ENCODE results near the gene FRMD3.

The FRMD3 gene

DNA sequence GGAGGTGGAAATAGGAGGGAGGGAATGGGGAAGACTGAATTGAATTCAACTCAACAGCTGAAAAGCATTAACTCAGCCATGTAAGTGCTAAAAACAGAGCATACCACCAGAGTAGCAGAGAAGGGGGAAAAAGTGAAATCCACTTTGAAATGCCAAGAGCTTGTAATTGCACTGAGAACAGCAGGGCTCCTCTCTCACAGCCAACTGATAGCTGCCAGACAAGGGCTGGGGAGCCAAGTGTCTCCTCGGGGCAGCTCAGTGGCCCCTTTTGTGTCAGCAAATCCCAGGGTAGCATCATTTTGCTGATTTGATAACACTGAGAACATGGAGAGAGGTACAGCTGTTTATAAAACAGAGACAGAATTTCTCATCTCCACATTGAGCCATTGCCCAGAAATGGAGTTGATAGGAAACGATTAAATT is 182.5 kb downstream of the FRMD3 start:
- H3K27me3 ChIP-seq (ENCODE audit: control insufficient read depth in 3 of 3, insufficient read depth in 3 of 3, low read depth in 1 of 3, low read length in 3 of 3): no peaks in the 10 kb centered on the region
- no peak overlapping the region for H2BK120ac ChIP-seq (ENCODE audit: low read depth, low read length)
- H2AK5ac ChIP-seq (ENCODE audit: low read depth, low read length): no peak overlapping the region
- no peak overlapping the region for H2BK15ac ChIP-seq (ENCODE audit: low read length)
- H3K18ac ChIP-seq (ENCODE audit: low read length): no peak overlapping the region
- no peak overlapping the region for H2BK12ac ChIP-seq (ENCODE audit: low read length)
- no peak overlapping the region for H3K23ac ChIP-seq (ENCODE audit: low read depth, low read length, poor library complexity)
- WGBS, 2 donors (ENCODE audit: extremely low coverage in 2 of 2, insufficient read length in 2 of 2, insufficient replicate concordance in 1 of 2): no CpG with 5 or more reads among the region's 2 CpGs
- no peaks in the 10 kb centered on the region for H3K4me1 ChIP-seq (ENCODE audit: control insufficient read depth in 2 of 2, insufficient read depth in 1 of 2, low read depth in 1 of 2, low read length in 2 of 2)
- no peak overlapping the region for H3K4me3 ChIP-seq (ENCODE audit: low read length in 2 of 2)
- no peak overlapping the region for H3K4ac ChIP-seq (ENCODE audit: low read length)
- H3K36me3 ChIP-seq (replicated peaks in 1 of 2; ENCODE audit: control insufficient read depth in 2 of 2, insufficient read depth in 2 of 2, low read length in 2 of 2): no peaks in the 10 kb centered on the region
- no peaks in the 10 kb centered on the region for H3K79me1 ChIP-seq (ENCODE audit: low read depth, low read length)
- H3K14ac ChIP-seq (ENCODE audit: low read length): no peak overlapping the region
- H2BK5ac ChIP-seq (ENCODE audit: low read length): no peak overlapping the region
- DNase-seq (ENCODE audit: low spot score): no peak
- H4K91ac ChIP-seq (ENCODE audit: low read depth, low read length, poor library complexity): no peak overlapping the region
- no peak overlapping the region for H3K4me2 ChIP-seq (ENCODE audit: insufficient read depth, low read length, poor library complexity, severe bottlenecking)
- H3K27ac ChIP-seq (replicated peaks; ENCODE audit: low read length): no peak overlapping the region
- H3K9ac ChIP-seq (ENCODE audit: low read depth, low read length, poor library complexity): no peak overlapping the region
- H2AFZ ChIP-seq (ENCODE audit: low read length): no peak overlapping the region
- no peak overlapping the region for H4K8ac ChIP-seq (ENCODE audit: low read depth, low read length)
- H3K9me3 ChIP-seq (replicated peaks in 1 of 2; ENCODE audit: control insufficient read depth in 2 of 2, insufficient read depth in 1 of 2, low read depth in 1 of 2, low read length in 2 of 2): no peaks in the 10 kb centered on the region

GRCh38 chr9:83355024-83355444 is 183.2 kb downstream of the FRMD3 start:
- no peaks in the 10 kb centered on the region for H3K36me3 ChIP-seq (replicated peaks in 1 of 2; ENCODE audit: control insufficient read depth in 2 of 2, insufficient read depth in 2 of 2, low read length in 2 of 2)
- H3K18ac ChIP-seq (ENCODE audit: low read length): no peak overlapping the region
- no peak overlapping the region for H2AK5ac ChIP-seq (ENCODE audit: low read depth, low read length)
- no peak overlapping the region for H3K9ac ChIP-seq (ENCODE audit: low read depth, low read length, poor library complexity)
- H4K8ac ChIP-seq (ENCODE audit: low read depth, low read length): no peak overlapping the region
- no peak overlapping the region for H3K14ac ChIP-seq (ENCODE audit: low read length)
- H4K91ac ChIP-seq (ENCODE audit: low read depth, low read length, poor library complexity): no peak overlapping the region
- H3K4me2 ChIP-seq (ENCODE audit: insufficient read depth, low read length, poor library complexity, severe bottlenecking): no peak overlapping the region
- no peak overlapping the region for H2BK15ac ChIP-seq (ENCODE audit: low read length)
- no peaks in the 10 kb centered on the region for H3K27me3 ChIP-seq (ENCODE audit: control insufficient read depth in 3 of 3, insufficient read depth in 3 of 3, low read depth in 1 of 3, low read length in 3 of 3)
- WGBS, 2 donors (ENCODE audit: extremely low coverage in 2 of 2, insufficient read length in 2 of 2, insufficient replicate concordance in 1 of 2): no CpG with 5 or more reads among the region's 4 CpGs
- H3K4me1 ChIP-seq (ENCODE audit: control insufficient read depth in 2 of 2, insufficient read depth in 1 of 2, low read depth in 1 of 2, low read length in 2 of 2): no peaks in the 10 kb centered on the region
- no peak for DNase-seq (ENCODE audit: low spot score)
- H2BK120ac ChIP-seq (ENCODE audit: low read depth, low read length): no peak overlapping the region
- no peak overlapping the region for H3K23ac ChIP-seq (ENCODE audit: low read depth, low read length, poor library complexity)
- H3K9me3 ChIP-seq (replicated peaks in 1 of 2; ENCODE audit: control insufficient read depth in 2 of 2, insufficient read depth in 1 of 2, low read depth in 1 of 2, low read length in 2 of 2): no peaks in the 10 kb centered on the region
- H3K27ac ChIP-seq (replicated peaks; ENCODE audit: low read length): no peak overlapping the region
- H3K79me1 ChIP-seq (ENCODE audit: low read depth, low read length): no peaks in the 10 kb centered on the region
- no peak overlapping the region for H2BK5ac ChIP-seq (ENCODE audit: low read length)
- no peak overlapping the region for H2BK12ac ChIP-seq (ENCODE audit: low read length)
- no peak overlapping the region for H2AFZ ChIP-seq (ENCODE audit: low read length)
- no peak overlapping the region for H3K4ac ChIP-seq (ENCODE audit: low read length)
- H3K4me3 ChIP-seq (ENCODE audit: low read length in 2 of 2): no peak overlapping the region

DNA sequence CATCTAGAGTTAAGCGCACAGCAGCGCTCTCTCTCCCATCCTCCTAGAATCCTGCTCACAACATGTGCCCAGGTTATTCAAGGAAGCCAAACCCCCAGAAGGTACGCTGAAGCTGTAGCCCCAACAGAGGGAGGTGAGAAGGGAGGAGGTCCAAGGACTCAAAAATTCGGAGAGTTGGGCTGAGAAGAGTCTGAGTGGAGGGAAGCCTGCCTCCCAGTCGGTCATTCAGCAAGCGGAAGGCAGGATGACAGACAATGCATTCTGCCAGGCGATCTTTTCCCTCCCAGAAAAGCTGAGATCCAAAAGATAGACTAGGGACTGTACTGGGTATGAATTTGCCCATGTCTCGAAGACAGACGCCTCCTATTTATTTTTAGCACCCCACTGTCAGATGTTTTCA is 189.2 kb downstream of the FRMD3 start:
- Histone ChIP-seq H4K91ac (ENCODE audit: low read depth, low read length, poor library complexity) (no peak overlapping the region), H3K4me3 (ENCODE audit: low read length in 2 of 2) (no peak overlapping the region), H3K79me1 (ENCODE audit: low read depth, low read length) (no peaks in the 10 kb centered on the region), H2BK12ac (ENCODE audit: low read length) (no peak overlapping the region), H3K14ac (ENCODE audit: low read length) (no peak overlapping the region), H3K4me2 (ENCODE audit: insufficient read depth, low read length, poor library complexity, severe bottlenecking) (no peak overlapping the region), H3K27ac (replicated peaks; ENCODE audit: low read length) (no peak overlapping the region), H3K4me1 (ENCODE audit: control insufficient read depth in 2 of 2, insufficient read depth in 1 of 2, low read depth in 1 of 2, low read length in 2 of 2) (no peaks in the 10 kb centered on the region), H3K36me3 (replicated peaks in 1 of 2; ENCODE audit: control insufficient read depth in 2 of 2, insufficient read depth in 2 of 2, low read length in 2 of 2) (no peaks in the 10 kb centered on the region), H2AK5ac (ENCODE audit: low read depth, low read length) (no peak overlapping the region), H3K18ac (ENCODE audit: low read length) (no peak overlapping the region), H3K23ac (ENCODE audit: low read depth, low read length, poor library complexity) (no peak overlapping the region), H3K4ac (ENCODE audit: low read length) (no peak overlapping the region), H2BK120ac (ENCODE audit: low read depth, low read length) (no peak overlapping the region), H2BK5ac (ENCODE audit: low read length) (no peak overlapping the region), H2AFZ (ENCODE audit: low read length) (no peak overlapping the region), H3K9me3 (replicated peaks in 1 of 2; ENCODE audit: control insufficient read depth in 2 of 2, insufficient read depth in 1 of 2, low read depth in 1 of 2, low read length in 2 of 2) (no peaks in the 10 kb centered on the region), H4K8ac (ENCODE audit: low read depth, low read length) (no peak overlapping the region), H3K9ac (ENCODE audit: low read depth, low read length, poor library complexity) (no peak overlapping the region), H2BK15ac (ENCODE audit: low read length) (no peak overlapping the region), H3K27me3 (ENCODE audit: control insufficient read depth in 3 of 3, insufficient read depth in 3 of 3, low read depth in 1 of 3, low read length in 3 of 3) (no peaks in the 10 kb centered on the region)
- DNase-seq (ENCODE audit: low spot score): no peak
- no CpG with 5 or more reads among the region's 9 CpGs for WGBS, 2 donors (ENCODE audit: extremely low coverage in 2 of 2, insufficient read length in 2 of 2, insufficient replicate concordance in 1 of 2)

DNA sequence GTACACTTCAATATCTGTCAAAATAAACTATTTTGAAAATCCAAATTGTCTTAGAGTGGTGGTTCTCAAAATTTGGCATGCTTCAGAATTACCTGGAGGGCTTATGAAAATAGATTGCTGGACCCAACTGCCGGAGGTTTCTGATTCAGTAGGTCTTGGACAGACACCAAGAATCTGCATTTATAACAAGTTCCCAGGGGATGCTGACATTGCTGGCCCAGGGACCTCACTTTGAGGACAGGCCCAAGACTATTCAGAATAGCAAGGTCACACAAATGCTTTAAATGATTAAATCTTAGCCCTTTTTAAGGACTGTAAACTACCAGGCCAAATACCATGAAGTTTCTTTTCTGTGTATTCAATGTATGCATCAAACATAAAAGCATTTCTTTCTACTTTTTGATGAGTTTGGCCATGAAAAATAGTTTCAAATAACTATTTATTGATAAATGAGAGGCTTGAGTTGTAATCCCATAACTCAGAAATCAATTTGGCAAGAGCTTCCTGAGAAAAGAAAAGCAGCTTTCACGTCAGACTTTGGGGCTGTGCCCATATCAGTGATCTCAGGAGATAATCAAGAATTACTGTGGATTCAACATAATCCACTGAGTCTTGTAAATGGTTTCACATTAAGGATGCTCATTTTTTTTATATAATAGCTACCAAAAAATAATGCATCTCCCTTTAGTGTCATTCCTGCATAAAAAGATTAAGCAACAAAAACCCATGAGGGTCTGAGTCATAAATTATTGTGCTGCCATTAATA is 191.4 kb downstream of the FRMD3 start:
- Histone ChIP-seq H2BK120ac (ENCODE audit: low read depth, low read length) (no peak overlapping the region), H3K9me3 (replicated peaks in 1 of 2; ENCODE audit: control insufficient read depth in 2 of 2, insufficient read depth in 1 of 2, low read depth in 1 of 2, low read length in 2 of 2) (no peaks in the 10 kb centered on the region), H3K18ac (ENCODE audit: low read length) (no peak overlapping the region), H3K4ac (ENCODE audit: low read length) (no peak overlapping the region), H2BK12ac (ENCODE audit: low read length) (no peak overlapping the region), H4K91ac (ENCODE audit: low read depth, low read length, poor library complexity) (no peak overlapping the region), H2BK5ac (ENCODE audit: low read length) (no peak overlapping the region), H3K27me3 (ENCODE audit: control insufficient read depth in 3 of 3, insufficient read depth in 3 of 3, low read depth in 1 of 3, low read length in 3 of 3) (no peaks in the 10 kb centered on the region), H3K9ac (ENCODE audit: low read depth, low read length, poor library complexity) (no peak overlapping the region), H3K23ac (ENCODE audit: low read depth, low read length, poor library complexity) (no peak overlapping the region), H3K27ac (replicated peaks; ENCODE audit: low read length) (no peak overlapping the region), H3K4me1 (ENCODE audit: control insufficient read depth in 2 of 2, insufficient read depth in 1 of 2, low read depth in 1 of 2, low read length in 2 of 2) (peaks cover 0 to 2% of the 10 kb centered on the region in 2 donors), H3K79me1 (ENCODE audit: low read depth, low read length) (no peaks in the 10 kb centered on the region), H4K8ac (ENCODE audit: low read depth, low read length) (no peak overlapping the region), H2AK5ac (ENCODE audit: low read depth, low read length) (no peak overlapping the region), H3K14ac (ENCODE audit: low read length) (no peak overlapping the region), H3K4me3 (ENCODE audit: low read length in 2 of 2) (no peak overlapping the region), H2BK15ac (ENCODE audit: low read length) (no peak overlapping the region), H3K36me3 (replicated peaks in 1 of 2; ENCODE audit: control insufficient read depth in 2 of 2, insufficient read depth in 2 of 2, low read length in 2 of 2) (no peaks in the 10 kb centered on the region), H2AFZ (ENCODE audit: low read length) (no peak overlapping the region), H3K4me2 (ENCODE audit: insufficient read depth, low read length, poor library complexity, severe bottlenecking) (no peak overlapping the region)
- no peak for DNase-seq (ENCODE audit: low spot score)
- no CpG with 5 or more reads among the region's 2 CpGs for WGBS, 2 donors (ENCODE audit: extremely low coverage in 2 of 2, insufficient read length in 2 of 2, insufficient replicate concordance in 1 of 2)

All from neuronal stem cell (in vitro differentiated cells).